MM.1S (cell line): ENCODE results near the gene CHRNB4.
"Not testable (repeated sequence)": the region's sequence is repeated elsewhere in the genome, so short reads cannot be mapped to it uniquely, and the experiment has no call there.

ENCODE experiments used
- DNase-seq: peaks from one replicate; pipeline ENCODE4 v3.0.0-alpha.2; 2015
- H2AFZ ChIP-seq: fragments of 300-600 bp; sonication (generic); 2 replicates; pipeline ENCODE4 v1.6.0; 2016; ENCODE audit warnings: antibody characterized with exemption, low read length
- H3F3A ChIP-seq: fragments of 300-600 bp; sonication (generic); 2 replicates; pipeline ENCODE4 v1.6.1; 2016; ENCODE audit warnings: mild to moderate bottlenecking, antibody characterized with exemption, low read length, moderate library complexity, mixed read lengths; ENCODE audit not compliant: insufficient read depth
- H3K27ac ChIP-seq: fragments of 300-600 bp; sonication (generic); 2 replicates; pipeline ENCODE4 v1.5.1; 2016; ENCODE audit warnings: mild to moderate bottlenecking, low read length
- H3K27me3 ChIP-seq: fragments of 300-600 bp; sonication (generic); replicated peaks from 2 replicates; pipeline ENCODE4 v1.6.0; 2016; ENCODE audit warnings: low read length; ENCODE audit not compliant: insufficient read depth
- H3K36me3 ChIP-seq: fragments of 300-600 bp; sonication (generic); replicated peaks from 2 replicates; pipeline ENCODE4 v1.6.1; 2016; ENCODE audit warnings: mild to moderate bottlenecking, low read length, mixed read lengths; ENCODE audit not compliant: insufficient read depth
- H3K4me1 ChIP-seq: fragments of 300-600 bp; sonication (generic); 2 replicates; pipeline ENCODE4 v1.6.1; 2016; ENCODE audit warnings: low read length, mixed read lengths
- H3K4me2 ChIP-seq: fragments of 300-600 bp; sonication (generic); 2 replicates; pipeline ENCODE4 v1.6.0; 2016; ENCODE audit warnings: low read depth, low read length
- H3K4me3 ChIP-seq: fragments of 300-600 bp; sonication (generic); 2 replicates; pipeline ENCODE4 v1.5.1; 2016; ENCODE audit warnings: low read length, mixed read lengths
- H3K79me2 ChIP-seq: fragments of 300-600 bp; sonication (generic); 2 replicates; pipeline ENCODE4 v1.6.1; 2016; ENCODE audit warnings: mixed run types, low read length, mixed read lengths
- H3K9ac ChIP-seq: fragments of 300-600 bp; sonication (generic); 2 replicates; pipeline ENCODE4 v1.6.1; 2016; ENCODE audit warnings: low read length, mixed read lengths
- H3K9me2 ChIP-seq: fragments of 300-600 bp; sonication (generic); replicated peaks from 2 replicates; pipeline ENCODE4 v1.6.1; 2016; ENCODE audit warnings: mild to moderate bottlenecking, low read length, mixed read lengths; ENCODE audit not compliant: insufficient read depth
- H3K9me3 ChIP-seq: fragments of 300-600 bp; sonication (generic); replicated peaks from 2 replicates; pipeline ENCODE4 v1.6.1; 2016; ENCODE audit warnings: mild to moderate bottlenecking, low read length, mixed read lengths; ENCODE audit not compliant: insufficient read depth
- H4K20me1 ChIP-seq: fragments of 300-600 bp; sonication (generic); 2 replicates; pipeline ENCODE4 v1.6.1; 2016; ENCODE audit warnings: mild to moderate bottlenecking, low read length, moderate library complexity, mixed read lengths; ENCODE audit not compliant: insufficient read depth
- CTCF ChIP-seq: fragments of 300-600 bp; sonication (generic); IDR thresholded peaks from 2 replicates; pipeline ENCODE4 v1.5.1; 2016; ENCODE audit warnings: antibody characterized with exemption, low read length, mixed read lengths
- EZH2 ChIP-seq: fragments of 300-600 bp; sonication (generic); optimal IDR thresholded peaks from 2 replicates; pipeline ENCODE3; 2017; ENCODE audit warnings: low read depth, mild to moderate bottlenecking, antibody characterized with exemption, low read length, mixed read lengths
- EZH2phosphoT487 ChIP-seq: fragments of 300-600 bp; sonication (generic); IDR thresholded peaks from 2 replicates; pipeline ENCODE4 v1.6.1; 2018; ENCODE audit warnings: antibody characterized with exemption, low read length

Gene CHRNB4

DNA sequence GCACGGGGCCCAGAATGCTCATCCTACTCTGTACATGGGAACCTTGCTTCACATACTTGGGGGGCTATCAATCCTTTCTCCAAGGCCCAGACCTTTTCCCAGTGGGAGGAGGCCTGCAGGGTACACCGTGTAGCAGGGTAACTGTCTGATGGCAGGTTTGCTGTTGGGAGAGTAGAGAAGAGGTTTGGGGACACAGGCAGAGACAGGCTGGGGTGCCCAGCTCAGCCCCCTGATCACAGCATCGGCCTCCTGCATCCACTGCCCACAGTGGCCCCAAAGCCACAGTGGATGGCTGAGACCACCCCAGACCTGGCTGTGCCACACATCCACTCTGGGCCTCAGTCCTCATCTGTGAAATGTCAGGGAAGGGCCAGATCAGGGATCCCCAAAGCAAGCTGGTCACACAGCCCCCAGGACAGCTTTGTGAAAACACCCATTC is 25.8 kb downstream of the CHRNB4 start:
- Histone ChIP-seq H3K4me3 (no peak overlapping the region), H3K9ac (no peak overlapping the region), H3K79me2 (no peaks in the 10 kb centered on the region), H3K9me2 (no peaks in the 10 kb centered on the region), H3K9me3 (no peaks in the 10 kb centered on the region), H4K20me1 (no peaks in the 10 kb centered on the region), H3K27me3 (peaks cover 14% of the 10 kb centered on the region), H3K4me1 (no peaks in the 10 kb centered on the region), H2AFZ (no peak overlapping the region), H3K36me3 (no peaks in the 10 kb centered on the region), H3K27ac (no peak overlapping the region), H3F3A (no peaks in the 10 kb centered on the region), H3K4me2 (no peak overlapping the region)
- DNase-seq: no peak
- no peak for TF ChIP-seq EZH2
- no peak for TF ChIP-seq CTCF
- no peak for TF ChIP-seq EZH2phosphoT487

DNA sequence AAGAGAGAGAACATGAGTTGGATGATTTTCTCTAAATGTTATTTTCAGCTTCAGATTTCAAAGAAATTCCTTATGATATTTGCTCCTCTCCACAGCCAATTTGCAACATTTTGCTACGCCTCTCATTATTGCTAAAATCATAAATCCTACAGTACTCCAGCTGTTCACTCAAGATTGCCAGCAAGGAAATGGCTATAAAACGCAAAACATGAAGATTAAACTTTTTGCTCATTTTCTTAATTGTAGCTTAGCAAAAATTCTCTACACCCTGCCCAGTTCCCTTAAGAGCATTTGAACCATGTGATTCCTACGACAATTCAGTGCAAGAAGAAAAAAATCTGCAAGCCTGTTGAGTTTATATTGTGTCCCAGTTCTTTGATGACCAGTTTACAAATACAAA is 27.0 kb downstream of the CHRNB4 start:
- H3K4me3 ChIP-seq: no peak overlapping the region

GRCh38 chr15:78609551-78609950 is 31.5 kb downstream of the CHRNB4 start:
- not testable (repeated sequence) for H4K20me1 ChIP-seq, H3K4me2 ChIP-seq, H3K79me2 ChIP-seq, H3K9me2 ChIP-seq, H3K9ac ChIP-seq, DNase-seq, H3K27me3 ChIP-seq, H3K4me3 ChIP-seq, H2AFZ ChIP-seq, H3K4me1 ChIP-seq, H3K27ac ChIP-seq, H3K9me3 ChIP-seq, H3F3A ChIP-seq, H3K36me3 ChIP-seq

More for the DNA sequence above, 27.0 kb downstream of the CHRNB4 start:
- no peak overlapping the region for H3K4me2 ChIP-seq
- no peak for DNase-seq
- peaks cover 2% of the 10 kb centered on the region for H3K27me3 ChIP-seq
- no peak overlapping the region for H3K27ac ChIP-seq
- no peaks in the 10 kb centered on the region for H3K4me1 ChIP-seq
- no peak overlapping the region for H2AFZ ChIP-seq
- H3K9ac ChIP-seq: no peak overlapping the region
- no peaks in the 10 kb centered on the region for H3F3A ChIP-seq
- H3K9me2 ChIP-seq: no peaks in the 10 kb centered on the region
- no peaks in the 10 kb centered on the region for H3K79me2 ChIP-seq
- no peaks in the 10 kb centered on the region for H3K9me3 ChIP-seq
- no peak for TF ChIP-seq EZH2
- no peak for TF ChIP-seq CTCF
- no peak for TF ChIP-seq EZH2phosphoT487
- H3K36me3 ChIP-seq: no peaks in the 10 kb centered on the region
- H4K20me1 ChIP-seq: no peaks in the 10 kb centered on the region

- no peak for TF ChIP-seq EZH2phosphoT487
- no peak for TF ChIP-seq CTCF
- no peak for TF ChIP-seq EZH2
- H3K4me2 ChIP-seq: no peak overlapping the region
Measured at GRCh38 chr15:78605680-78606079, 35.3 kb downstream of the CHRNB4 start.

More at GRCh38 chr15:78605680-78606079, 35.3 kb downstream of the CHRNB4 start:
- H3K27ac ChIP-seq: no peak overlapping the region
- H4K20me1 ChIP-seq: no peaks in the 10 kb centered on the region
- H3K9me3 ChIP-seq: no peaks in the 10 kb centered on the region
- H2AFZ ChIP-seq: no peak overlapping the region
- H3K79me2 ChIP-seq: no peaks in the 10 kb centered on the region
- no peaks in the 10 kb centered on the region for H3K27me3 ChIP-seq
- no peaks in the 10 kb centered on the region for H3K36me3 ChIP-seq
- no peaks in the 10 kb centered on the region for H3K9me2 ChIP-seq
- H3F3A ChIP-seq: no peaks in the 10 kb centered on the region
- H3K4me3 ChIP-seq: no peak overlapping the region
- no peak overlapping the region for H3K9ac ChIP-seq
- no peaks in the 10 kb centered on the region for H3K4me1 ChIP-seq
- DNase-seq: no peak
